HFFc6 (cell line): ENCODE results near the gene SMO. TPM values are rescaled to one million over a fixed set of nuclear protein-coding genes. Genes with fewer than 3 reads are reported as not detected.

ENCODE experiments used
- DNase-seq: peaks from one replicate; pipeline ENCODE4 v3.0.0-alpha.2; 2018
- H3K27ac Mint-ChIP-seq: 2 replicates; pipeline ENCODE4 v1.8.0; 2020; ENCODE audit warnings: mild to moderate bottlenecking, mixed read lengths
- H3K27me3 Mint-ChIP-seq: 2 replicates; pipeline ENCODE4 v1.8.0; 2021; ENCODE audit warnings: mild to moderate bottlenecking, moderate library complexity, mixed read lengths; ENCODE audit not compliant: insufficient read depth
- H3K36me3 Mint-ChIP-seq: 2 replicates; pipeline ENCODE4 v1.8.0; 2021; ENCODE audit warnings: low read depth, mixed read lengths
- H3K4me1 Mint-ChIP-seq: 2 replicates; pipeline ENCODE4 v1.8.0; 2020; ENCODE audit warnings: low read depth, mixed read lengths
- H3K4me3 Mint-ChIP-seq: 2 replicates; pipeline ENCODE4 v1.8.0; 2020; ENCODE audit warnings: mild to moderate bottlenecking, moderate library complexity, mixed read lengths
- H3K9me3 Mint-ChIP-seq: 2 replicates; pipeline ENCODE4 v1.8.0; 2020; ENCODE audit warnings: mild to moderate bottlenecking, mixed read lengths
- total RNA-seq, 6 experiments: library from RNA; stranded (reverse); fragmentation: NEBNext Ultra II Directional; extraction: Animal tissue kit (Norgen Biotek cat#: 25700); gene quantifications; 2 replicates in 1 of 6; 3 replicates in 5 of 6; pipeline ENCODE4 v1.2.3, GENCODE V29; 2021
- TF ChIP-seq, protein P1 (sequence below): fragments of 200-600 bp; sonication (generic); IDR thresholded peaks from 2 replicates; pipeline ENCODE4 v1.5.0; 2021; ENCODE audit warnings: antibody characterized with exemption, mild to moderate bottlenecking

Gene SMO
- total RNA-seq, 6 experiments from 2014 or later: 0.09 to 0.57 (median 0.17) TPM

- Mint-ChIP-seq H3K9me3 (no peaks in the 10 kb centered on the region), H3K27ac (no peak overlapping the region), H3K4me1 (no peaks in the 10 kb centered on the region), H3K27me3 (peaks cover 31% of the 10 kb centered on the region), H3K4me3 (no peak overlapping the region), H3K36me3 (no peaks in the 10 kb centered on the region)
- TF ChIP-seq, protein P1, sequence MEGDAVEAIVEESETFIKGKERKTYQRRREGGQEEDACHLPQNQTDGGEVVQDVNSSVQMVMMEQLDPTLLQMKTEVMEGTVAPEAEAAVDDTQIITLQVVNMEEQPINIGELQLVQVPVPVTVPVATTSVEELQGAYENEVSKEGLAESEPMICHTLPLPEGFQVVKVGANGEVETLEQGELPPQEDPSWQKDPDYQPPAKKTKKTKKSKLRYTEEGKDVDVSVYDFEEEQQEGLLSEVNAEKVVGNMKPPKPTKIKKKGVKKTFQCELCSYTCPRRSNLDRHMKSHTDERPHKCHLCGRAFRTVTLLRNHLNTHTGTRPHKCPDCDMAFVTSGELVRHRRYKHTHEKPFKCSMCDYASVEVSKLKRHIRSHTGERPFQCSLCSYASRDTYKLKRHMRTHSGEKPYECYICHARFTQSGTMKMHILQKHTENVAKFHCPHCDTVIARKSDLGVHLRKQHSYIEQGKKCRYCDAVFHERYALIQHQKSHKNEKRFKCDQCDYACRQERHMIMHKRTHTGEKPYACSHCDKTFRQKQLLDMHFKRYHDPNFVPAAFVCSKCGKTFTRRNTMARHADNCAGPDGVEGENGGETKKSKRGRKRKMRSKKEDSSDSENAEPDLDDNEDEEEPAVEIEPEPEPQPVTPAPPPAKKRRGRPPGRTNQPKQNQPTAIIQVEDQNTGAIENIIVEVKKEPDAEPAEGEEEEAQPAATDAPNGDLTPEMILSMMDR: no peak
- no peak for DNase-seq
Measured at GRCh38 chr7:129160161-129160905, 28.1 kb upstream of the SMO start.

DNA sequence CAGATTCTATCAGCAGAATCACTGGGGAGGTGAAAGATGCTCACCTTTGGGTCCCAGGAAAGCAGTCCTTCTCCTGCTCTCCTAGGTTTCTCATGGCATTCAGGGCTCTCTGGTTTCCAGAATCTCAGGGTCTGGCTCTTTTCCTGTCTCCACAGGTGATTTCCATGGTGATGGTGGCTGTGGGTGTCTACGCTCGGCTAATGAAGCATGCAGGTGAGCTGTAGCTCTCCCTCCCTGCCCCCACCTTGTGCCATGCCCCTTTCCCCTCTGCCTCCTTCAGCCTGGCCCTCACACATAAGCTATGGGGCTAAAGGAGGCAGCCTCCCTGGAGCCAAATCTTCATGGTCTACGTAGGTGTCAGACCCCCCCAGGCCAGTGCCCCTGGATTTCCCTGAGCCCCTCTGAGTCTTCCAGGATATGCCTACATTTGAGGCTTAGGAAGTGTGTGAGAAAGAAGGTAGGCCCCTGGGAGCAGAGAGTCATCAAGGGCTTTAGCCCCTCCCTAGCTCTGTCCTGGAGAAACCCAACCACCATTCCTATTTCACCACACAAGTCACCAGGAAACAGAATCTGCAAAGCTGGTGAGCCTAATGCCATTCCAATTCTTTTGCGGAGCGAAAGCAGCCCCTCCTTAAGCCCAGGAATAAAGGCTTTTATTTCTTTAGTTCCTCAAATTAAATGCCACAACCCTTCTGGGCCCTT, 26.8 kb upstream of the SMO start:
- H3K36me3 Mint-ChIP-seq: no peaks in the 10 kb centered on the region
- no peak overlapping the region for H3K4me3 Mint-ChIP-seq
- TF ChIP-seq, protein P1: no peak
- H3K4me1 Mint-ChIP-seq: no peaks in the 10 kb centered on the region
- H3K27me3 Mint-ChIP-seq: peaks cover 25% of the 10 kb centered on the region
- no peak overlapping the region for H3K27ac Mint-ChIP-seq
- H3K9me3 Mint-ChIP-seq: no peaks in the 10 kb centered on the region
- no peak for DNase-seq

GRCh38 chr7:129162732-129163131, 25.7 kb upstream of the SMO start:
- H3K4me1 Mint-ChIP-seq: no peaks in the 10 kb centered on the region
- H3K27ac Mint-ChIP-seq: no peak overlapping the region
- peaks cover 30% of the 10 kb centered on the region for H3K27me3 Mint-ChIP-seq
- TF ChIP-seq, protein P1: no peak
- no peaks in the 10 kb centered on the region for H3K36me3 Mint-ChIP-seq
- no peak overlapping the region for H3K4me3 Mint-ChIP-seq
- DNase-seq: no peak
- no peaks in the 10 kb centered on the region for H3K9me3 Mint-ChIP-seq

DNA sequence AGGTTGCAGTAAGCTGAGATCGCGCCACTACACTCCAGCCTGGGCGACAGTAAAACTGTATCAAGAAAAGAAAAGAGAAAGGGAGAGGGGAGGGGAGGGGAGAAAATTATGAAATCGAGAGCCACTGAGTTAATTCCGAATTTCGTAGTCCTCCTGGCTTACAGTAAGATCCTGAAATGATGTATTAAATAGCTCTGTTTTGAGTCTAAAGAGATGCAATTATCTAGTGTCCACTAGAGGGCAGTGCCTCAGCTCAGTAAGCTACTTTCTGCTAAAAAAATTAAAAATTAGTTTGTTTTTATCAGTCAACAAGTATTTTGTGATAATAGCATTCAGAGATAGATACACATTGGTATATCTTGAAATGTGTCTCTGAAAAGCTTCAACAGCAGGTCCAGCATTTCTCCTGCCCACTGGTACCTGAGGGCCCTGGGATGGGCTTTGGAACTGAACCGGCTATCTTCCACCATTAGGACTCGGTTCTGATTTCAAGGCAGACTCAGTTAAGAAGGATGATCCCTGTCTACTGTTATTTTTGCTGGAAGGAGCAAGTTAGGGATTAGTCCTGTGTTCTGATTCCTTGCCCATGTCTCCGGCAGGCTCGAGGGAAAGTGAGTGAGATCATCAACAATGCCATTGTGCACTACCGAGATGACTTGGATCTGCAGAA, 24.4 kb upstream of the SMO start:
- DNase-seq: peak; percentile 49
- peaks cover 34% of the 10 kb centered on the region for H3K27me3 Mint-ChIP-seq
- H3K4me3 Mint-ChIP-seq: no peak overlapping the region
- TF ChIP-seq, protein P1: peak; percentile 94
- H3K36me3 Mint-ChIP-seq: no peaks in the 10 kb centered on the region
- no peaks in the 10 kb centered on the region for H3K4me1 Mint-ChIP-seq
- H3K27ac Mint-ChIP-seq: no peak overlapping the region
- H3K9me3 Mint-ChIP-seq: no peaks in the 10 kb centered on the region

DNA sequence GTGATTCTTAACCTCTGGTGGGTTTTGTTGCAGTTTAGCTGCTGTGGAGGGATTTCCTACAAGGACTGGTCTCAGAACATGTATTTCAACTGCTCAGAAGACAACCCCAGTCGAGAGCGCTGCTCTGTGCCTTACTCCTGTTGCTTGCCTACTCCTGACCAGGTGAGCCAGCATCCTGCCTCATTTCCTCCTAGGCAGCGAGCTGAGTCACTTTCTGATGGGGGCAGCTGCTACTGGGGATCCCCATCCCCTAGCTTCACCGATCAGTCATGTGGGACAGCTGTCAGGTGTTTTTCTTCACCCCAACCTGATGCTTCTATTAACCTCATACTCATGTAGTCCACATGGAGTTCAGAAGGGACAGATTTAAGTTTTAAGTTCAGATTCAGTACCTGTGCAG, 21.7 kb upstream of the SMO start:
- H3K27me3 Mint-ChIP-seq: peaks cover 54% of the 10 kb centered on the region
- no peaks in the 10 kb centered on the region for H3K4me1 Mint-ChIP-seq

More for the DNA sequence above, 21.7 kb upstream of the SMO start:
- H3K4me3 Mint-ChIP-seq: no peak overlapping the region
- DNase-seq: no peak
- H3K27ac Mint-ChIP-seq: no peak overlapping the region
- H3K36me3 Mint-ChIP-seq: no peaks in the 10 kb centered on the region
- H3K9me3 Mint-ChIP-seq: no peaks in the 10 kb centered on the region
- TF ChIP-seq, protein P1: no peak
